Measurements from ENCODE around the gene REEP5.
"Not testable (repeated sequence)": the region's sequence is repeated elsewhere in the genome, so short reads cannot be mapped to it uniquely, and the experiment has no call there.

REEP5 gene

GRCh38 chr5:112921833-112922817, at the start of gene REEP5:
REEP5 (minus strand) TSS chr5:112922227; CDS start chr5:112922190, 37 bp downstream.
- Histone ChIP-seq H3K27me3 (ENCODE audit: control insufficient read depth in 2 of 2, insufficient read depth in 2 of 2, low read length in 2 of 2) (no peaks in the 10 kb centered on the region), H3K4me1 (ENCODE audit: control insufficient read depth in 2 of 2, insufficient read depth in 2 of 2, low read length in 2 of 2) (peaks cover 14 to 26% of the 10 kb centered on the region in 2 donors), H3K9me3 (ENCODE audit: control insufficient read depth in 2 of 2, low read length in 2 of 2) (no peaks in the 10 kb centered on the region), H3K4me3 (ENCODE audit: low read length in 2 of 2) (peak within 1 kb of the TSS; percentile 81 to 98), H3K27ac (ENCODE audit: low read depth in 2 of 2, low read length in 2 of 2) (peak within 1 kb of the TSS; percentile 91 to 94), H3K36me3 (ENCODE audit: control insufficient read depth in 2 of 2, insufficient read depth in 2 of 2, low read length in 2 of 2) (peaks cover 11% of the 10 kb centered on the region in 2 donors), H3K9ac (ENCODE audit: low read depth in 1 of 2, low read length in 2 of 2) (peak within 1 kb of the TSS; percentile 95 to 98)

DNA sequence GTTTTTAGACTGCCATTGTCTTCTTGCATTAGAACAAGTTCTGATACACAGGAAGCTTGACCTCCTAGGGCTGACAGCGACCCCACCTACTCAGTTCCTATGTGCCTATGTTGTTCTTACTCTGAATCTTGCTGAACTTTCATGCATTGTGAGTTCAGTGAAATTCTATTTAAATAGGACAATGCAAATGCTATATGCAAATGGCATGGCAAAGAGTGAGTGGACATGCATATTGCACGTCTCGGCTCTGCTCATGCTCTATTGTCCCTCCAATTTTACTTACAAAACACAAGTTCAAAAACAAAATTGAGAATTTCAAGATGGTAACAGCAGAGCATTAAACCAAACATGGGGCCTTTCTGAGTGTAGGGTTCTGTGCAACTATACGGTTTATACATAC, 49.2 kb upstream of the REEP5 start:
- no peaks in the 10 kb centered on the region for H3K27me3 ChIP-seq (ENCODE audit: control insufficient read depth in 2 of 2, insufficient read depth in 2 of 2, low read length in 2 of 2)
- H3K9ac ChIP-seq (ENCODE audit: low read depth in 1 of 2, low read length in 2 of 2) = no peak overlapping the region
- no peak overlapping the region for H3K27ac ChIP-seq (ENCODE audit: low read depth in 2 of 2, low read length in 2 of 2)

DNA sequence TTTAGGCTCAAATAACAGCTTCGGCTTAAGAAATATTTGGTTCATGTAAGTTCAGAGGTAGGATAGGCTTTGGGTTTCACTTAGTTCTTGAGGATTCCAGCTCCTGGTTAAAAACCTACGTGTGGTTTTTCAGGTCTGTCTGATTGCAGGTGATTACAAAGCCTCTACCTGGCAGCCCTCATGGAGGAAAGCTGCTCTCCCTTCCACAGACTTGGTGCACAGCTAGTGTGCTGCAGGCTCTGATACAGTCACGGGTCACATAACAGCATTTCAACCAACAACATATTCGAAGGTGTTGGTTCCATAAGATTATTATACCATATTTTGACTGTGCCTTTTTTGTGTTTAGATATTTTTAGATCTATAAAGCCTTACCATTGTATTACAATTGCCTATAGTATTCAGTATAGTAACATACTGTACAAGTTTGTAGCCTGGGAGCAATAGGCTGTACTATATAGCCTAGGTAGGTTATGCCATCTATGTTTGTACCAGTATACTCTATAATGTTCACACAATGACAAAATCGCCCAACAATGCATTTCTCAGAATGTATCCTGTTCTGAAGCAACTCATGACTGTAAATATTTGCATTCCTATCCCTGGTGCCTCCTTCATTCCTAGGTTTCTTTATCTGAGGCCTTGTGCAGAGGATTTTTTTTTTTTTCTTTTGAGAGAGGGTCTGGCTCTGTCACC, 46.5 kb upstream of the REEP5 start:
- Histone ChIP-seq H3K4me3 (ENCODE audit: low read length in 2 of 2) (no peak overlapping the region), H3K27me3 (ENCODE audit: control insufficient read depth in 2 of 2, insufficient read depth in 2 of 2, low read length in 2 of 2) (no peaks in the 10 kb centered on the region), H3K36me3 (ENCODE audit: control insufficient read depth in 2 of 2, insufficient read depth in 2 of 2, low read length in 2 of 2) (no peaks in the 10 kb centered on the region), H3K4me1 (ENCODE audit: control insufficient read depth in 2 of 2, insufficient read depth in 2 of 2, low read length in 2 of 2) (no peaks in the 10 kb centered on the region), H3K9ac (ENCODE audit: low read depth in 1 of 2, low read length in 2 of 2) (no peak overlapping the region), H3K27ac (ENCODE audit: low read depth in 2 of 2, low read length in 2 of 2) (no peak overlapping the region), H3K9me3 (ENCODE audit: control insufficient read depth in 2 of 2, low read length in 2 of 2) (no peaks in the 10 kb centered on the region)

More for the DNA sequence above, 49.2 kb upstream of the REEP5 start:
- Histone ChIP-seq H3K9me3 (ENCODE audit: control insufficient read depth in 2 of 2, low read length in 2 of 2) (no peaks in the 10 kb centered on the region), H3K4me1 (ENCODE audit: control insufficient read depth in 2 of 2, insufficient read depth in 2 of 2, low read length in 2 of 2) (peaks cover 0 to 6% of the 10 kb centered on the region in 2 donors), H3K36me3 (ENCODE audit: control insufficient read depth in 2 of 2, insufficient read depth in 2 of 2, low read length in 2 of 2) (no peaks in the 10 kb centered on the region), H3K4me3 (ENCODE audit: low read length in 2 of 2) (no peak overlapping the region)

- no peaks in the 10 kb centered on the region for H3K9me3 ChIP-seq (ENCODE audit: control insufficient read depth in 2 of 2, low read length in 2 of 2)
Measured at GRCh38 chr5:112967520-112968083, 45.6 kb upstream of the REEP5 start.

DNA sequence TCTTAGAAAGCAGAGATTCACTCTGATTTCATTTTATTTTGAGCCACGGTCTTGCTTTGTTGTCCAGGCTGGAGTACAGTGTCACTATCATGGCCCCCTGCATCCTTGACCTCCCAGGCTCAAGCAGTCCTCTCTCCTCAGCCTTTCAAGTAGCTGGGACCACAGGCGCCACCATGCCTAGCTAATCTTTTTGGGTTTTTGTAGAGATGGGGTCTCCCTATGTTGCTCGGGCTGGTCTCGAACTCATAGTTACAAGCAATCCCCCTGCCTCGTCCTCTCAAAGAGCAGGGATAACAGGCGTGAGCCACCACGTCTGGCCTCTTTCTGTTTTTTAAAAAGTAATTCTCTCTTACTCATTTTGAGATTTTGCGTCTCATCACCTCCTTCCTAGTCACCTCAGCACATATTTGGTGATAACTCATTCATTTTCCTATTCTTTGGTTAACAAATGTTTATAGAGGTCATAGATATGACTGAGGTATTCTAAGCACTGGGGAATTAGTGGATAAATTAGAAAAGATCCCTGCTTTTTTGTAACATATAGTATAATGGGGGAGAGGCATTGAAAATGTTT, 43.8 kb upstream of the REEP5 start:
- no peaks in the 10 kb centered on the region for H3K27me3 ChIP-seq (ENCODE audit: control insufficient read depth in 2 of 2, insufficient read depth in 2 of 2, low read length in 2 of 2)
- no peaks in the 10 kb centered on the region for H3K9me3 ChIP-seq (ENCODE audit: control insufficient read depth in 2 of 2, low read length in 2 of 2)
- no peak overlapping the region for H3K9ac ChIP-seq (ENCODE audit: low read depth in 1 of 2, low read length in 2 of 2)
- H3K4me3 ChIP-seq (ENCODE audit: low read length in 2 of 2) = no peak overlapping the region
- H3K27ac ChIP-seq (ENCODE audit: low read depth in 2 of 2, low read length in 2 of 2) = no peak overlapping the region
- H3K36me3 ChIP-seq (ENCODE audit: control insufficient read depth in 2 of 2, insufficient read depth in 2 of 2, low read length in 2 of 2) = no peaks in the 10 kb centered on the region
- H3K4me1 ChIP-seq (ENCODE audit: control insufficient read depth in 2 of 2, insufficient read depth in 2 of 2, low read length in 2 of 2) = no peaks in the 10 kb centered on the region

More at GRCh38 chr5:112967520-112968083, 45.6 kb upstream of the REEP5 start:
- Histone ChIP-seq H3K4me1 (ENCODE audit: control insufficient read depth in 2 of 2, insufficient read depth in 2 of 2, low read length in 2 of 2) (no peaks in the 10 kb centered on the region), H3K36me3 (ENCODE audit: control insufficient read depth in 2 of 2, insufficient read depth in 2 of 2, low read length in 2 of 2) (no peaks in the 10 kb centered on the region), H3K27me3 (ENCODE audit: control insufficient read depth in 2 of 2, insufficient read depth in 2 of 2, low read length in 2 of 2) (no peaks in the 10 kb centered on the region), H3K27ac (ENCODE audit: low read depth in 2 of 2, low read length in 2 of 2) (no peak overlapping the region), H3K4me3 (ENCODE audit: low read length in 2 of 2) (no peak overlapping the region), H3K9ac (ENCODE audit: low read depth in 1 of 2, low read length in 2 of 2) (no peak overlapping the region)

- not testable (repeated sequence) for H3K9ac ChIP-seq (ENCODE audit: low read depth in 1 of 2, low read length in 2 of 2); H3K4me3 ChIP-seq (ENCODE audit: low read length in 2 of 2); H3K36me3 ChIP-seq (ENCODE audit: control insufficient read depth in 2 of 2, insufficient read depth in 2 of 2, low read length in 2 of 2); H3K9me3 ChIP-seq (ENCODE audit: control insufficient read depth in 2 of 2, low read length in 2 of 2); H3K4me1 ChIP-seq (ENCODE audit: control insufficient read depth in 2 of 2, insufficient read depth in 2 of 2, low read length in 2 of 2); H3K27ac ChIP-seq (ENCODE audit: low read depth in 2 of 2, low read length in 2 of 2); H3K27me3 ChIP-seq (ENCODE audit: control insufficient read depth in 2 of 2, insufficient read depth in 2 of 2, low read length in 2 of 2)
Measured at GRCh38 chr5:112963374-112963733, 41.3 kb upstream of the REEP5 start.

DNA sequence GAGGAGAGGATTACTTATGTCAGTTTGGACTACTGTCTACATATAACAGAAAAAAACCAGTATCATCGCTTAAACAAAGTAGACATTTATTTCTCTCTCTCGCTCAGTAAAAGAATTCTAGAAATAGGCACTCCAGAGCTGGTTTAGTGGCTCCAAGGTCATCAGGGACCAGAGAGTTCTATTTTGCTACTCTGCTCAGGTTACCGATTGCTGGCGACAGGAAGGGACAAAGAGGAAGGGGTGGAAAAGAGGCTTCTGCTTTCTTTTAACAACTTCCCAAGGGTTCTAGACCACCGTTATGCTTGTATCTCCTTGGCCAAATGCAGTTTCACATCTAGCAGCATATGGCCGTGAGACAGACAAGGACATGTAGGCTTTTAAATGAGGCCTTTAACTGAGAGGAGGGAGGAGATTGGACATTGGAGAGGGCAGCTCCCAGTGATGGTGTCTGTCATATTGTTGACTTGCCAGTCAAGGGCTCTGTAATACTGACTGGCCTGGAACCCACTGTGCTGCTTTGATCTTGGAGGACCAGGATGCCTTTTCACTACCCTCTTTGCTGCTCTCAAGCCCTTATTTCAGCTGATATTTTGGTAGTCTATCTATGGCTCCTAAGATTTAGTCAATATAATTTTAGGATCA, 39.0 kb upstream of the REEP5 start:
- Histone ChIP-seq H3K4me1 (ENCODE audit: control insufficient read depth in 2 of 2, insufficient read depth in 2 of 2, low read length in 2 of 2) (no peaks in the 10 kb centered on the region), H3K9me3 (ENCODE audit: control insufficient read depth in 2 of 2, low read length in 2 of 2) (no peaks in the 10 kb centered on the region), H3K9ac (ENCODE audit: low read depth in 1 of 2, low read length in 2 of 2) (no peak overlapping the region), H3K27ac (ENCODE audit: low read depth in 2 of 2, low read length in 2 of 2) (no peak overlapping the region), H3K4me3 (ENCODE audit: low read length in 2 of 2) (no peak overlapping the region), H3K27me3 (ENCODE audit: control insufficient read depth in 2 of 2, insufficient read depth in 2 of 2, low read length in 2 of 2) (no peaks in the 10 kb centered on the region), H3K36me3 (ENCODE audit: control insufficient read depth in 2 of 2, insufficient read depth in 2 of 2, low read length in 2 of 2) (no peaks in the 10 kb centered on the region)

GRCh38 chr5:112960315-112960714, 38.3 kb upstream of the REEP5 start:
- H3K9ac ChIP-seq (ENCODE audit: low read depth in 1 of 2, low read length in 2 of 2) = no peak overlapping the region
- no peaks in the 10 kb centered on the region for H3K27me3 ChIP-seq (ENCODE audit: control insufficient read depth in 2 of 2, insufficient read depth in 2 of 2, low read length in 2 of 2)
- no peaks in the 10 kb centered on the region for H3K36me3 ChIP-seq (ENCODE audit: control insufficient read depth in 2 of 2, insufficient read depth in 2 of 2, low read length in 2 of 2)
- H3K4me3 ChIP-seq (ENCODE audit: low read length in 2 of 2) = no peak overlapping the region
- H3K4me1 ChIP-seq (ENCODE audit: control insufficient read depth in 2 of 2, insufficient read depth in 2 of 2, low read length in 2 of 2) = no peaks in the 10 kb centered on the region
- no peak overlapping the region for H3K27ac ChIP-seq (ENCODE audit: low read depth in 2 of 2, low read length in 2 of 2)
- H3K9me3 ChIP-seq (ENCODE audit: control insufficient read depth in 2 of 2, low read length in 2 of 2) = no peaks in the 10 kb centered on the region

- not testable (repeated sequence) for H3K4me1 ChIP-seq (ENCODE audit: control insufficient read depth in 2 of 2, insufficient read depth in 2 of 2, low read length in 2 of 2); H3K36me3 ChIP-seq (ENCODE audit: control insufficient read depth in 2 of 2, insufficient read depth in 2 of 2, low read length in 2 of 2); H3K4me3 ChIP-seq (ENCODE audit: low read length in 2 of 2)
Measured at GRCh38 chr5:112959872-112960271, 37.8 kb upstream of the REEP5 start.

More at GRCh38 chr5:112959872-112960271, 37.8 kb upstream of the REEP5 start:
- H3K9ac ChIP-seq (ENCODE audit: low read depth in 1 of 2, low read length in 2 of 2); H3K9me3 ChIP-seq (ENCODE audit: control insufficient read depth in 2 of 2, low read length in 2 of 2); H3K27ac ChIP-seq (ENCODE audit: low read depth in 2 of 2, low read length in 2 of 2); H3K27me3 ChIP-seq (ENCODE audit: control insufficient read depth in 2 of 2, insufficient read depth in 2 of 2, low read length in 2 of 2): not testable (repeated sequence)

Measured in mucosa of rectum (tissue), 2 donors.